Measurements from ENCODE around the gene SRGAP1.
"Not testable (repeated sequence)": the region's sequence is repeated elsewhere in the genome, so short reads cannot be mapped to it uniquely, and the experiment has no call there.

Gene SRGAP1

GRCh38 chr12:64061868-64062375 lies 217.4 kb downstream of the SRGAP1 start:
- no peak overlapping the region for H3K4me3 ChIP-seq

GRCh38 chr12:64063121-64063520 lies 218.6 kb downstream of the SRGAP1 start:
- no peak overlapping the region for H3K27ac ChIP-seq

More at GRCh38 chr12:64061868-64062375, 217.4 kb downstream of the SRGAP1 start:
- no peak overlapping the region for H3K27ac ChIP-seq

GRCh38 chr12:64064240-64064639 lies 219.7 kb downstream of the SRGAP1 start:
- H3K27ac ChIP-seq: no peak overlapping the region

More at GRCh38 chr12:64063121-64063520, 218.6 kb downstream of the SRGAP1 start:
- no peak overlapping the region for H3K4me3 ChIP-seq

GRCh38 chr12:64064706-64065105 lies 220.2 kb downstream of the SRGAP1 start:
- Histone ChIP-seq H3K4me3 (no peak overlapping the region), H3K27ac (no peak overlapping the region)

More at GRCh38 chr12:64064240-64064639, 219.7 kb downstream of the SRGAP1 start:
- H3K4me3 ChIP-seq: no peak overlapping the region

GRCh38 chr12:64065881-64066451 lies 221.5 kb downstream of the SRGAP1 start:
- Histone ChIP-seq H3K27ac (no peak overlapping the region), H3K4me3 (no peak overlapping the region)

- no peak overlapping the region for H3K27ac ChIP-seq
Observed at GRCh38 chr12:64066776-64067175, 222.3 kb downstream of the SRGAP1 start.

GRCh38 chr12:64070454-64070853 lies 226.0 kb downstream of the SRGAP1 start:
- no peak overlapping the region for H3K27ac ChIP-seq
- H3K4me3 ChIP-seq: no peak overlapping the region

More at GRCh38 chr12:64066776-64067175, 222.3 kb downstream of the SRGAP1 start:
- H3K4me3 ChIP-seq: no peak overlapping the region

- Histone ChIP-seq H3K27ac (no peak overlapping the region), H3K4me3 (no peak overlapping the region)
Observed at GRCh38 chr12:64072916-64073575, 228.5 kb downstream of the SRGAP1 start.

- H3K4me3 ChIP-seq, H3K27ac ChIP-seq: not testable (repeated sequence)
Observed at GRCh38 chr12:64076565-64076964, 232.1 kb downstream of the SRGAP1 start.

- Histone ChIP-seq H3K4me3 (no peak overlapping the region), H3K27ac (no peak overlapping the region)
Observed at GRCh38 chr12:64077922-64078321, 233.4 kb downstream of the SRGAP1 start.

- H3K27ac ChIP-seq: peak overlapping the region in 12 of 21 experiments; percentile 3 to 61 (median 30)
- H3K4me3 ChIP-seq: no peak overlapping the region
Observed at GRCh38 chr12:64080319-64081007, 236.0 kb downstream of the SRGAP1 start.

- Histone ChIP-seq H3K4me3 (no peak overlapping the region), H3K27ac (peak overlapping the region in 11 of 21 experiments; percentile 3 to 61 (median 35))
Observed at GRCh38 chr12:64081008-64081404, 236.5 kb downstream of the SRGAP1 start.

- peak overlapping the region in 10 of 21 experiments; percentile 1 to 72 (median 38) for H3K27ac ChIP-seq
- no peak overlapping the region for H3K4me3 ChIP-seq
Observed at GRCh38 chr12:64082116-64082515, 237.6 kb downstream of the SRGAP1 start.

GRCh38 chr12:64082866-64083268 lies 238.4 kb downstream of the SRGAP1 start:
- no peak overlapping the region for H3K4me3 ChIP-seq
- peak overlapping the region in 18 of 21 experiments; percentile 1 to 72 (median 38) for H3K27ac ChIP-seq

- H3K27ac ChIP-seq: peak overlapping the region in 16 of 21 experiments; percentile 1 to 72 (median 44)
- no peak overlapping the region for H3K4me3 ChIP-seq
Observed at GRCh38 chr12:64083285-64084210, 239.0 kb downstream of the SRGAP1 start.

- H3K4me3 ChIP-seq: no peak overlapping the region
- peak overlapping the region in 8 of 21 experiments; percentile 24 to 64 (median 38) for H3K27ac ChIP-seq
Observed at GRCh38 chr12:64085154-64085553, 240.7 kb downstream of the SRGAP1 start.

GRCh38 chr12:64085996-64086395 lies 241.5 kb downstream of the SRGAP1 start:
- no peak overlapping the region for H3K4me3 ChIP-seq
- peak overlapping the region in 9 of 21 experiments; percentile 24 to 81 (median 32) for H3K27ac ChIP-seq

- Histone ChIP-seq H3K27ac (peak overlapping the region in 14 of 21 experiments; percentile 3 to 87 (median 76)), H3K4me3 (no peak overlapping the region)
Observed at GRCh38 chr12:64086946-64087345, 242.4 kb downstream of the SRGAP1 start.

GRCh38 chr12:64087761-64088160 lies 243.3 kb downstream of the SRGAP1 start:
- Histone ChIP-seq H3K4me3 (no peak overlapping the region), H3K27ac (peak overlapping the region in 18 of 21 experiments; percentile 3 to 87 (median 76))
